ENCODE results near the gene NBEA.
"Not testable (repeated sequence)": the region's sequence is repeated elsewhere in the genome, so short reads cannot be mapped to it uniquely, and the experiment has no call there.

NBEA gene

DNA sequence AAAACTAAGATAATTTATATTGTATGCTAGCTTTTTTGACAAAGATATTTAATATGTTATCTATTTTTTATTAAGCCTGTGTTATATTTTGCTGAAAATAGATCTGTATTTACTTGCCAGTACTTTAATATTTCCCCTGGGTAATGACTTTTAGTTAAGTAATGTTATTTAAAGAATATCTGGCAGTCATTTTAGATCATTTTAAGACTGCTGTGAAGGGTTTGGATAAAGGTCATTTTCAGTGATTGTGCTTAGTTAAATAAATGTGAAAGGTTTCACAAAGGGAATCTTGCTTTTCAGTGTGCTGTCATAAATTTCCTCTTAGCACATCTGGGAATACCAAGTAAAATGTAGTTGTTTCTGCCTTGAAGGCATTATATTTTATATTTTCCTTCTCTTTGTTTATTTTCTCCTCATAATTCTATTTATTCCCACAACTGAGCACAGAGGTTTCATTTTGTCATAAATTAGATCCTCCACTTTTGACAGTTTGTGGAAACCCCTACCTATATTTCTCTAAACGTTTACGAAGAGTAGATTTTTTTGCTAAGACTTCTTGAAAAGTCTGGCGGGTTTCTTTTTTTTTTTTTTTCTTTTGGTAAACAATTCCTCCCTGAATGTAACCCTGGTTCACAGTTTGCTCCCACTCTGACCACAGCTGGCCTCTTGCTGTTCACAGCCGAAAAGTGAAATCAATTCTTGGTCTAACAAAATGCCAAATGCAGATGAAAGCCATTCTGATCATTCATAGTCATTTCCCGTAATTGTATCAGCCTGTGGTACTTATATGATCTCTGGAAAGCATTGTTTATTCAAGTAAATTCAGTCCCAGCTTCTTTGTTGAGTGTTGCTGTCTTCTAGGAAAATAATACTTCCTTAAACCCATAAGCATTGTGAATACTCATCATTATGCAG lies 446.6 kb downstream of the NBEA start:
- Histone ChIP-seq H3K4me1 (ENCODE audit: control extremely low read depth in 1 of 4, control insufficient read depth in 4 of 4, insufficient read depth in 4 of 4, low read length in 3 of 4) (no peaks in the 10 kb centered on the region), H3K27me3 (replicated peaks in 2 of 5; ENCODE audit: control insufficient read depth in 4 of 5, insufficient read depth in 5 of 5, low read length in 4 of 5) (no peaks in the 10 kb centered on the region), H3K4me3 (ENCODE audit: control insufficient read depth in 1 of 7, extremely low read depth in 1 of 7, insufficient read depth in 4 of 7, low read depth in 2 of 7, low read length in 6 of 7) (no peak overlapping the region), H3K9me3 (ENCODE audit: control extremely low read depth in 1 of 5, control insufficient read depth in 4 of 5, insufficient read depth in 2 of 5, low read depth in 1 of 5, low read length in 4 of 5) (no peaks in the 10 kb centered on the region), H3K27ac (ENCODE audit: insufficient read depth in 1 of 2, low read depth in 1 of 2, low read length in 2 of 2, poor library complexity in 1 of 2, severe bottlenecking in 2 of 2) (no peak overlapping the region), H3K36me3 (ENCODE audit: control insufficient read depth in 4 of 4, insufficient read depth in 4 of 4, low read length in 3 of 4) (no peaks in the 10 kb centered on the region)
- WGBS (ENCODE audit: insufficient coverage) = 62% methylated on average over 5 of the region's 5 CpGs
- DNase-seq = no peak
- ChIA-PET POLR2A (no interaction called here), CTCF (interaction anchor here (0.7 kb wide), 1 partner anchor 272 kb away, joined by 3 read pairs; no protein-coding TSS in a partner anchor)

- DNase-seq = no peak
- Histone ChIP-seq H3K27me3 (replicated peaks in 2 of 5; ENCODE audit: control insufficient read depth in 4 of 5, insufficient read depth in 5 of 5, low read length in 4 of 5) (no peaks in the 10 kb centered on the region), H3K27ac (ENCODE audit: insufficient read depth in 1 of 2, low read depth in 1 of 2, low read length in 2 of 2, poor library complexity in 1 of 2, severe bottlenecking in 2 of 2) (no peak overlapping the region), H3K4me3 (ENCODE audit: control insufficient read depth in 1 of 7, extremely low read depth in 1 of 7, insufficient read depth in 4 of 7, low read depth in 2 of 7, low read length in 6 of 7) (no peak overlapping the region), H3K4me1 (ENCODE audit: control extremely low read depth in 1 of 4, control insufficient read depth in 4 of 4, insufficient read depth in 4 of 4, low read length in 3 of 4) (no peaks in the 10 kb centered on the region), H3K36me3 (ENCODE audit: control insufficient read depth in 4 of 4, insufficient read depth in 4 of 4, low read length in 3 of 4) (no peaks in the 10 kb centered on the region), H3K9me3 (ENCODE audit: control extremely low read depth in 1 of 5, control insufficient read depth in 4 of 5, insufficient read depth in 2 of 5, low read depth in 1 of 5, low read length in 4 of 5) (no peaks in the 10 kb centered on the region)
- POLR2A ChIA-PET = no interaction called here
- CTCF ChIA-PET = interaction anchor here (0.7 kb wide), 1 partner anchor 271 kb away, joined by 3 read pairs; no protein-coding TSS in a partner anchor
Observed at GRCh38 chr13:35389535-35389934, 447.5 kb downstream of the NBEA start.

GRCh38 chr13:35392768-35393167 lies 450.7 kb downstream of the NBEA start:
- Histone ChIP-seq H3K27me3 (replicated peaks in 2 of 5; ENCODE audit: control insufficient read depth in 4 of 5, insufficient read depth in 5 of 5, low read length in 4 of 5) (no peaks in the 10 kb centered on the region), H3K36me3 (ENCODE audit: control insufficient read depth in 4 of 4, insufficient read depth in 4 of 4, low read length in 3 of 4) (no peaks in the 10 kb centered on the region), H3K27ac (ENCODE audit: insufficient read depth in 1 of 2, low read depth in 1 of 2, low read length in 2 of 2, poor library complexity in 1 of 2, severe bottlenecking in 2 of 2) (no peak overlapping the region), H3K9me3 (ENCODE audit: control extremely low read depth in 1 of 5, control insufficient read depth in 4 of 5, insufficient read depth in 2 of 5, low read depth in 1 of 5, low read length in 4 of 5) (peaks cover 0 to 1% (median 0%) of the 10 kb centered on the region in 5 experiments), H3K4me1 (ENCODE audit: control extremely low read depth in 1 of 4, control insufficient read depth in 4 of 4, insufficient read depth in 4 of 4, low read length in 3 of 4) (no peaks in the 10 kb centered on the region), H3K4me3 (ENCODE audit: control insufficient read depth in 1 of 7, extremely low read depth in 1 of 7, insufficient read depth in 4 of 7, low read depth in 2 of 7, low read length in 6 of 7) (no peak overlapping the region)
- POLR2A ChIA-PET = no interaction called here
- WGBS (ENCODE audit: insufficient coverage) = no CpG with 5 or more reads among the region's 2 CpGs
- CTCF ChIA-PET = interaction anchor here (0.7 kb wide), 1 partner anchor 201 kb away, joined by 3 read pairs; no protein-coding TSS in a partner anchor
- no peak for DNase-seq

DNA sequence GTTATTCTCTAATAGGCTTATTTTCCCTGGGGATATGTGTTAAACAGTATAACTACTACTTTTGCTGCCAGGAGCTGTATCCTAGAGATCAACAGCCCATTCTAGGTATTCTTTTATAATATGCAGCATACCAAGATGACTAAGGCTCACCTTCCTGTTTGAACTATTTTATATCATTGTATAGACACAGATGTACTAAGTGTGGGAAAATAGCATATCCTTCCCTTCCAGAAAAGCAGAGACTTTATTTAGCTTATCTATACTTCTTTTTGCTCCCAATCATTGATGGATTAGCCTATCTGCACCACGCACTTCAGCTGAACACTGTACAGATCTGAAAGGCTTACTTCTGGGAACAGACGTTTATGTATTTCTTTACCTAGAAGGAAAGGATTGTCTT lies 451.8 kb downstream of the NBEA start:
- POLR2A ChIA-PET = no interaction called here
- no peaks in the 10 kb centered on the region for H3K36me3 ChIP-seq (ENCODE audit: control insufficient read depth in 4 of 4, insufficient read depth in 4 of 4, low read length in 3 of 4)
- CTCF ChIA-PET = no interaction called here

GRCh38 chr13:35408285-35408684 lies 466.2 kb downstream of the NBEA start:
- H3K27me3 ChIP-seq (replicated peaks in 2 of 5; ENCODE audit: control insufficient read depth in 4 of 5, insufficient read depth in 5 of 5, low read length in 4 of 5); H3K27ac ChIP-seq (ENCODE audit: insufficient read depth in 1 of 2, low read depth in 1 of 2, low read length in 2 of 2, poor library complexity in 1 of 2, severe bottlenecking in 2 of 2); POLR2A ChIA-PET; H3K4me1 ChIP-seq (ENCODE audit: control extremely low read depth in 1 of 4, control insufficient read depth in 4 of 4, insufficient read depth in 4 of 4, low read length in 3 of 4); H3K4me3 ChIP-seq (ENCODE audit: control insufficient read depth in 1 of 7, extremely low read depth in 1 of 7, insufficient read depth in 4 of 7, low read depth in 2 of 7, low read length in 6 of 7); H3K36me3 ChIP-seq (ENCODE audit: control insufficient read depth in 4 of 4, insufficient read depth in 4 of 4, low read length in 3 of 4); CTCF ChIA-PET; DNase-seq; H3K9me3 ChIP-seq (ENCODE audit: control extremely low read depth in 1 of 5, control insufficient read depth in 4 of 5, insufficient read depth in 2 of 5, low read depth in 1 of 5, low read length in 4 of 5): not testable (repeated sequence)
- WGBS (ENCODE audit: insufficient coverage) = 85% methylated on average over 2 of the region's 2 CpGs

More for the DNA sequence above, 451.8 kb downstream of the NBEA start:
- H3K4me1 ChIP-seq (ENCODE audit: control extremely low read depth in 1 of 4, control insufficient read depth in 4 of 4, insufficient read depth in 4 of 4, low read length in 3 of 4) = no peaks in the 10 kb centered on the region
- WGBS (ENCODE audit: insufficient coverage) = 86% methylated on average over 2 of the region's 2 CpGs
- peaks cover 0 to 9% (median 2%) of the 10 kb centered on the region in 5 experiments for H3K9me3 ChIP-seq (ENCODE audit: control extremely low read depth in 1 of 5, control insufficient read depth in 4 of 5, insufficient read depth in 2 of 5, low read depth in 1 of 5, low read length in 4 of 5)
- H3K27ac ChIP-seq (ENCODE audit: insufficient read depth in 1 of 2, low read depth in 1 of 2, low read length in 2 of 2, poor library complexity in 1 of 2, severe bottlenecking in 2 of 2) = no peak overlapping the region
- no peak overlapping the region for H3K4me3 ChIP-seq (ENCODE audit: control insufficient read depth in 1 of 7, extremely low read depth in 1 of 7, insufficient read depth in 4 of 7, low read depth in 2 of 7, low read length in 6 of 7)
- no peak for DNase-seq
- H3K27me3 ChIP-seq (replicated peaks in 2 of 5; ENCODE audit: control insufficient read depth in 4 of 5, insufficient read depth in 5 of 5, low read length in 4 of 5) = no peaks in the 10 kb centered on the region

- Histone ChIP-seq H3K4me3 (ENCODE audit: control insufficient read depth in 1 of 7, extremely low read depth in 1 of 7, insufficient read depth in 4 of 7, low read depth in 2 of 7, low read length in 6 of 7) (no peak overlapping the region), H3K36me3 (ENCODE audit: control insufficient read depth in 4 of 4, insufficient read depth in 4 of 4, low read length in 3 of 4) (no peaks in the 10 kb centered on the region), H3K4me1 (ENCODE audit: control extremely low read depth in 1 of 4, control insufficient read depth in 4 of 4, insufficient read depth in 4 of 4, low read length in 3 of 4) (no peaks in the 10 kb centered on the region), H3K27me3 (replicated peaks in 2 of 5; ENCODE audit: control insufficient read depth in 4 of 5, insufficient read depth in 5 of 5, low read length in 4 of 5) (no peaks in the 10 kb centered on the region), H3K9me3 (ENCODE audit: control extremely low read depth in 1 of 5, control insufficient read depth in 4 of 5, insufficient read depth in 2 of 5, low read depth in 1 of 5, low read length in 4 of 5) (peaks cover 0 to 1% (median 0%) of the 10 kb centered on the region in 5 experiments), H3K27ac (ENCODE audit: insufficient read depth in 1 of 2, low read depth in 1 of 2, low read length in 2 of 2, poor library complexity in 1 of 2, severe bottlenecking in 2 of 2) (no peak overlapping the region)
- ChIA-PET POLR2A (no interaction called here), CTCF (no interaction called here)
- no CpG with 5 or more reads among the region's 2 CpGs for WGBS (ENCODE audit: insufficient coverage)
- DNase-seq = no peak
Observed at GRCh38 chr13:35411059-35411744, 469.1 kb downstream of the NBEA start.

DNA sequence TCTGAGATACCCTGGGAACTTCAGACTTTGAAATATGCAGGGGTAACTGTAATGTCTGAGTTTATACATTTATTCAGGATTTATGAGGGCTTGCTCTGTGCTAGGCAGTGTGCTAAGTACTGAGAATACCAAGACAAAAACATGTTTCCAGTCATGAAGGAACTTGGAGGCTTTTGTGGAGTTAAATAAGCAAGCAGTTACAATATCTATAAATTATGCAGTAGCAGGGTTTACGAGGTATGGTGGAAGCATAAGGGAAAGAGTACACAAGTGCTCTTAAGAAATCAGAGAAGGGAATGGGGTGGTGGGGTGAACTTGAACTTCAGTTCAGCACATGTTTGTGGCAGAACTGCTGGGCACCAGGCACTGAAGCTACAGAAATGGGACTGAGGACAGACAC lies 506.4 kb downstream of the NBEA start:
- POLR2A ChIA-PET = no interaction called here

More for the DNA sequence above, 506.4 kb downstream of the NBEA start:
- Histone ChIP-seq H3K27ac (ENCODE audit: insufficient read depth in 1 of 2, low read depth in 1 of 2, low read length in 2 of 2, poor library complexity in 1 of 2, severe bottlenecking in 2 of 2) (no peak overlapping the region), H3K4me3 (ENCODE audit: control insufficient read depth in 1 of 7, extremely low read depth in 1 of 7, insufficient read depth in 4 of 7, low read depth in 2 of 7, low read length in 6 of 7) (no peak overlapping the region), H3K9me3 (ENCODE audit: control extremely low read depth in 1 of 5, control insufficient read depth in 4 of 5, insufficient read depth in 2 of 5, low read depth in 1 of 5, low read length in 4 of 5) (no peaks in the 10 kb centered on the region), H3K4me1 (ENCODE audit: control extremely low read depth in 1 of 4, control insufficient read depth in 4 of 4, insufficient read depth in 4 of 4, low read length in 3 of 4) (no peaks in the 10 kb centered on the region), H3K36me3 (ENCODE audit: control insufficient read depth in 4 of 4, insufficient read depth in 4 of 4, low read length in 3 of 4) (peaks cover 0 to 3% (median 0%) of the 10 kb centered on the region in 4 experiments), H3K27me3 (replicated peaks in 2 of 5; ENCODE audit: control insufficient read depth in 4 of 5, insufficient read depth in 5 of 5, low read length in 4 of 5) (no peaks in the 10 kb centered on the region)
- DNase-seq = no peak
- WGBS (ENCODE audit: insufficient coverage) = 100% methylated on average over 1 of the region's 1 CpG
- CTCF ChIA-PET = no interaction called here

Measured in common myeloid progenitor, CD34-positive (primary cell).